ENCODE results near the gene HOXB6. TPM values are rescaled to one million over a fixed set of nuclear protein-coding genes. Genes with fewer than 3 reads are reported as not detected.

The HOXB6 gene
- polyA plus RNA-seq, 3 donors from 2014 or later: not detected

- peaks cover 15 to 26% of the 10 kb centered on the region in 2 donors for H3K4me1 Mint-ChIP-seq
- peaks cover 30 to 59% (median 48%) of the 10 kb centered on the region in 3 donors for H3K27me3 Mint-ChIP-seq (ENCODE audit: low read depth in 3 of 3)
- H3K36me3 Mint-ChIP-seq: no peaks in the 10 kb centered on the region
- H3K27ac Mint-ChIP-seq: no peak overlapping the region
- DNase-seq: no peak
- H3K4me3 Mint-ChIP-seq: no peak overlapping the region
- peaks cover 0 to 4% (median 0%) of the 10 kb centered on the region in 6 donors for H3K9me3 Mint-ChIP-seq
These were observed 26.3 kb upstream of the HOXB6 start for GRCh38 chr17:48630925-48631692.

DNA sequence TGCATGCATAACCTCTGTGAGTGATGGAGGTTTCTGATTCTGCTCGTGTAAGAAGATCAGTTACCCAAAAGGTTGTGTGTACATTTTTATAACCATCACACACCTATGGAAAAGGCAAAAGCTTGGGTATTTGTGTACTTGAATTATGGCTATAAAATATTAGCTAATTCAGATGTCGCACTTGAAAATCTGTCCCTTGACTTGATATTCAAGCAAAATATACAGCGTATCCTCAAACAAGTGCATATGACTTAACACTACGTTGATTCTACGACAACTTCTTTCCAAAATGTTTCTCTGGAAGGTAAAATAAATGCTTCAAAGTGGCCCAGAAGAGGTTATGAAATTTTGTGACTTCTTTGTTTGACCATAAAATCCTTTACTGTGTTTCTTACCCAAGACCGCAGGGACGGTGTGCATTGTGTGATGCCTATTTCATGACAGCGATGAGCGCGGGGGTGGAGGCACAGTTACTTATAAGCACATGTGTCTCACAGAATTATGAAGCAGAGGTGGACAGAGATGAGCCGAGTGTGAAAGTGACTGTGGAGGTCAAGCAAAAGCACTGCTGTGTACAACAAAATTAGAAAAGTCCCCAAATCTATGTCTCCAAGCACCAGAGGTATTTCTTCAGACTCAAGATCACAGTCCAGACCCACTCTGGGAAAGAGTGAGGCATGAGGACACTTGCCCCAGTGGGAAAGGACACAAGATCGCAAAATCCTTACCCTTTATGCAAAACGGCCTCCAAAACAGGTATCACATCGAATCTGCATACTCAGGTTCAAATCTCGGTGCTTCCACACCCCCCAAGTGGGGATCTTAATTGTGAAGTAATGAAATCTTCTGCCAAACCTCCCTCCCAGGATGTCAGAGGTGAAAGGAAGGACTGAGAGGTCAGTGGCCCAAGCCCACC, 25.5 kb upstream of the HOXB6 start:
- no peak overlapping the region for H3K27ac Mint-ChIP-seq
- H3K36me3 Mint-ChIP-seq: no peaks in the 10 kb centered on the region
- no peak for DNase-seq
- peaks cover 0 to 4% (median 0%) of the 10 kb centered on the region in 6 donors for H3K9me3 Mint-ChIP-seq
- peaks cover 21 to 33% of the 10 kb centered on the region in 2 donors for H3K4me1 Mint-ChIP-seq
- peaks cover 32 to 52% (median 46%) of the 10 kb centered on the region in 3 donors for H3K27me3 Mint-ChIP-seq (ENCODE audit: low read depth in 3 of 3)
- no peak overlapping the region for H3K4me3 Mint-ChIP-seq

GRCh38 chr17:48629411-48629759, 24.6 kb upstream of the HOXB6 start:
- peaks cover 30 to 47% (median 45%) of the 10 kb centered on the region in 3 donors for H3K27me3 Mint-ChIP-seq (ENCODE audit: low read depth in 3 of 3)

DNA sequence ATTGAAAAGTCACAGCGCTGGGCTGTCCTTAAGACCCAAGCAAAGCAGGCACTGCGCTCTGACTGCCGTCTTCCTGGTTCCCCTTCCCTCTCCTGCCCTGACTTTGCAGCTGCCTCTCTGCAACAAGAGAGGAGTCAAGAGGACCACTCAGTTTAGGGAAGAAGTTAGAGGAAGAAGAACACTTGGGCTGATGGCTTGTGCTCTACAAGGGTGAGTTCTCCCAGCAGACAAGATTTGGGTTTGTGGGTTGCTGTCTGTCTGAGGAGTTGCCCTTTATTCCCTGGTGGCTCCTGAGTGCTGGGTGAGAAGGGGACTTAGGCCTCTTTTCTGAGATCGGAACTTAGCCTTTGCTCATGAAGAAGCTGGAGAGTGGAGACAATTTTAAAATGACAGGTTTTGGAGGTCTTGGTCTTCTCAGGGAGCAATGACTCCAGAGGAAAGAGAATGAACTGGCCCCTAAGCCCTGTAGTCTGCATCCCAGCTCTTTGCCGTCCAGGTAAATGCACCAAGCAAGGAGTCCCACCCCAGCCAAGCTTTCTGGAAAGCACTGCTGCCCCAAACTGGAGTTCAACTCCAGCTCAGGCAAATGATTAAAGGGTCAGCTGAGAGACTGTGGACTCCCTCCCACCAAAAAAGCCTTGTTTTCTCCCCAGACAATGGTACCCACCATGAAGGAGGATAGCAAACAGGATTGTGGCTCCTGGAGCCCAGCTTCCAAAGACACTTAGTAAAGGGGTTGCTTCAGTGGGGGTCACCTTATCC, 24.0 kb upstream of the HOXB6 start:
- H3K27me3 Mint-ChIP-seq (ENCODE audit: low read depth in 3 of 3): peaks cover 29 to 51% (median 44%) of the 10 kb centered on the region in 3 donors
- no peak for DNase-seq
- H3K9me3 Mint-ChIP-seq: peaks cover 0 to 3% (median 0%) of the 10 kb centered on the region in 6 donors
- H3K4me1 Mint-ChIP-seq: peaks cover 20 to 28% of the 10 kb centered on the region in 2 donors
- H3K27ac Mint-ChIP-seq: no peak overlapping the region
- no peaks in the 10 kb centered on the region for H3K36me3 Mint-ChIP-seq
- peak overlapping the region in 1 of 5 donors; percentile 38 for H3K4me3 Mint-ChIP-seq

More at GRCh38 chr17:48629411-48629759, 24.6 kb upstream of the HOXB6 start:
- Mint-ChIP-seq H3K4me3 (no peak overlapping the region), H3K4me1 (peaks cover 20 to 28% of the 10 kb centered on the region in 2 donors), H3K9me3 (peaks cover 0 to 4% (median 0%) of the 10 kb centered on the region in 6 donors), H3K27ac (no peak overlapping the region), H3K36me3 (no peaks in the 10 kb centered on the region)
- DNase-seq: no peak

- peaks cover 16 to 22% of the 10 kb centered on the region in 2 donors for H3K4me1 Mint-ChIP-seq
- H3K27me3 Mint-ChIP-seq (ENCODE audit: low read depth in 3 of 3): peaks cover 28 to 54% (median 37%) of the 10 kb centered on the region in 3 donors
- no peaks in the 10 kb centered on the region for H3K36me3 Mint-ChIP-seq
- DNase-seq: no peak
- peaks cover 0 to 3% (median 0%) of the 10 kb centered on the region in 6 donors for H3K9me3 Mint-ChIP-seq
- no peak overlapping the region for H3K27ac Mint-ChIP-seq
- peak overlapping the region in 1 of 5 donors; percentile 35 for H3K4me3 Mint-ChIP-seq
These were observed 23.1 kb upstream of the HOXB6 start for GRCh38 chr17:48627623-48628521.

GRCh38 chr17:48627118-48627597, 22.4 kb upstream of the HOXB6 start:
- H3K9me3 Mint-ChIP-seq: no peaks in the 10 kb centered on the region
- DNase-seq: no peak
- peaks cover 28 to 56% (median 34%) of the 10 kb centered on the region in 3 donors for H3K27me3 Mint-ChIP-seq (ENCODE audit: low read depth in 3 of 3)
- H3K4me1 Mint-ChIP-seq: peaks cover 15 to 19% of the 10 kb centered on the region in 2 donors
- peak overlapping the region; percentile 78 to 91 (median 88) for H3K4me3 Mint-ChIP-seq
- peak overlapping the region in 2 of 6 donors; percentile 7 to 50 for H3K27ac Mint-ChIP-seq
- no peaks in the 10 kb centered on the region for H3K36me3 Mint-ChIP-seq

DNA sequence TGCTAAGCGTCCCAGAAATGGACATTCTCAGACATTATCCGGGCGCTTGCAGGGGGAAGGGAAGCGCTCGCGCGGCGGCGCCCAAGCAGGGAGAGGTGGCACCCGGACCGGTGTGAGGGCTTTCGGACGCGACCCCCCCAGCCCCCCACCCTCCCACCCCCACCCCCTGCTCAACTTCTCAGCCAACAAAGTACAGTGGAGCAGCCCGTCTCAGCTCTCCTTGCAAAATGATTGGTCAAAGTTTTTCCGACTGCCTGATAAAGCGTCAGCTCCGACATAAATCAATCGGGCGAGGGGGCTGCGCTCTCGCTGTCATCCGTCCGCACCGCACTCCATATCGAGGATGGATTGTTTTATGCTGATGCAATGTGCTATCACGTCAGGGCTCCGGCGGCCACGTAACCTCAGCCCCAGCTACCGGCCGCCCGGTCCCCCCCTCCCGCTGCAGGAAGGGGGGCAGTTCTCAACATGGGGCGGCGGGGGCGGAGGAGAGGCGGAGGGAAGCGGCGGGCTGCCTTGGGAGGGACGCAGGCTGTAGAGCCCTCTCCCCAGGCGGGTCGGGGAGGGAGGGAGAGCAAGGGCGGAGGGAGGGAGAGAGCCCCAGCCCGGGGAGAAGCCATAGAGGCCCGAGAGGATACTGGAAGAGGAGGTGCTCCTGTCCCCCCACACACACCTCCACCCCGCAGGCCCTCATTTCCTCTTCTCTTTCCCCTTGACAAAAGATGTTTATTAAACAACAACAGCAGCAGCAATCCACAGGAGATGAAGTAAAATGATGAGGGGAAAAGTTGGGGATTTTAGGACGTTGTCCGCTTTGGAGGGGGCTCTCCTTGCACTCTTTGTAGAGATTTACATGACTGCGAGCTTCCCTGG, 21.7 kb upstream of the HOXB6 start, which contains the start of gene HOXB9:
Gene HOXB9, minus strand, starts transcription at position 114 of the 873 bp plus-strand sequence. Its CDS starts 89 bp downstream, at position 25.
- H3K36me3 Mint-ChIP-seq: no peaks in the 10 kb centered on the region
- peak within 1 kb of the TSS; percentile 78 to 91 (median 88) for H3K4me3 Mint-ChIP-seq
- H3K9me3 Mint-ChIP-seq: no peaks in the 10 kb centered on the region
- peak; percentile 55 to 69 (median 60) for DNase-seq
- peaks cover 30 to 59% (median 36%) of the 10 kb centered on the region in 3 donors for H3K27me3 Mint-ChIP-seq (ENCODE audit: low read depth in 3 of 3)
- peak within 1 kb of the TSS in 5 of 6 donors; percentile 50 to 92 (median 84) for H3K27ac Mint-ChIP-seq
- peaks cover 15 to 19% of the 10 kb centered on the region in 2 donors for H3K4me1 Mint-ChIP-seq

GRCh38 chr17:48625495-48626244, 20.9 kb upstream of the HOXB6 start:
- Mint-ChIP-seq H3K4me1 (peaks cover 15 to 19% of the 10 kb centered on the region in 2 donors), H3K27me3 (ENCODE audit: low read depth in 3 of 3) (peaks cover 31 to 60% (median 36%) of the 10 kb centered on the region in 3 donors), H3K4me3 (peak overlapping the region; percentile 78 to 90 (median 86)), H3K36me3 (no peaks in the 10 kb centered on the region), H3K9me3 (no peaks in the 10 kb centered on the region), H3K27ac (peak overlapping the region in 3 of 6 donors; percentile 8 to 67 (median 50))
- DNase-seq: peak in 2 of 3 donors; percentile 35 to 40

- H3K4me3 Mint-ChIP-seq: peak overlapping the region; percentile 54 to 86 (median 78)
- H3K36me3 Mint-ChIP-seq: no peaks in the 10 kb centered on the region
- DNase-seq: peak; percentile 31 to 35 (median 31)
- peaks cover 29 to 59% (median 38%) of the 10 kb centered on the region in 3 donors for H3K27me3 Mint-ChIP-seq (ENCODE audit: low read depth in 3 of 3)
- H3K9me3 Mint-ChIP-seq: no peaks in the 10 kb centered on the region
- H3K27ac Mint-ChIP-seq: no peak overlapping the region
- H3K4me1 Mint-ChIP-seq: peaks cover 15 to 19% of the 10 kb centered on the region in 2 donors
These were observed 20.0 kb upstream of the HOXB6 start for GRCh38 chr17:48624544-48625494.

GRCh38 chr17:48624118-48624517, 19.3 kb upstream of the HOXB6 start:
- no peak for DNase-seq
- Mint-ChIP-seq H3K27ac (no peak overlapping the region), H3K4me3 (peak overlapping the region in 3 of 5 donors; percentile 35 to 54 (median 54)), H3K9me3 (no peaks in the 10 kb centered on the region), H3K27me3 (ENCODE audit: low read depth in 3 of 3) (peaks cover 33 to 60% (median 43%) of the 10 kb centered on the region in 3 donors), H3K36me3 (no peaks in the 10 kb centered on the region), H3K4me1 (peaks cover 15 to 25% of the 10 kb centered on the region in 2 donors)

Data from immature natural killer cell (primary cell).